Measurements from ENCODE around the gene SPATS2L.

SPATS2L gene

GRCh38 chr2:200428961-200429665, 122.6 kb downstream of the SPATS2L start:
- TF ChIP-seq EZH2phosphoT487 (IDR thresholded peaks at IDR 0.05; ENCODE audit: borderline replicate concordance) (no peak), CTCF (conservative IDR thresholded peaks at IDR 0.05; ENCODE audit: low read length) (no peak)
- H3K9ac ChIP-seq (ENCODE audit: low read depth, low read length, poor library complexity, severe bottlenecking): no peak overlapping the region
- H3K9me2 ChIP-seq (replicated peaks; ENCODE audit: low read depth, low read length): no peaks in the 10 kb centered on the region
- no peaks in the 10 kb centered on the region for H3K27me3 ChIP-seq (ENCODE audit: insufficient read depth, low read length, poor library complexity, severe bottlenecking)
- no peak overlapping the region for H3K4me2 ChIP-seq (ENCODE audit: low read depth, low read length, poor library complexity, severe bottlenecking)
- no peak overlapping the region for H3K4me3 ChIP-seq (ENCODE audit: low read length, poor library complexity, severe bottlenecking)
- no peaks in the 10 kb centered on the region for H3K9me3 ChIP-seq (ENCODE audit: insufficient read depth, low read depth, low read length)
- no peaks in the 10 kb centered on the region for H3K36me3 ChIP-seq (ENCODE audit: insufficient read depth, low read length)
- H3K79me2 ChIP-seq (ENCODE audit: insufficient read depth, low read length): no peaks in the 10 kb centered on the region
- no peak overlapping the region for H2AFZ ChIP-seq (ENCODE audit: low read length)
- H4K20me1 ChIP-seq (ENCODE audit: insufficient read depth, low read length, poor library complexity, severe bottlenecking): no peaks in the 10 kb centered on the region
- H3K4me1 ChIP-seq (ENCODE audit: insufficient read depth, low read length, poor library complexity, severe bottlenecking): peaks cover 15% of the 10 kb centered on the region
- no peaks in the 10 kb centered on the region for H3F3A ChIP-seq (ENCODE audit: low read depth)

- no peaks in the 10 kb centered on the region for H3K79me2 ChIP-seq (ENCODE audit: insufficient read depth, low read length)
- TF ChIP-seq EZH2phosphoT487 (IDR thresholded peaks at IDR 0.05; ENCODE audit: borderline replicate concordance) (no peak), CTCF (conservative IDR thresholded peaks at IDR 0.05; ENCODE audit: low read length) (no peak)
- H3K9me2 ChIP-seq (replicated peaks; ENCODE audit: low read depth, low read length): no peaks in the 10 kb centered on the region
- no peak overlapping the region for H3K4me3 ChIP-seq (ENCODE audit: low read length, poor library complexity, severe bottlenecking)
- H4K20me1 ChIP-seq (ENCODE audit: insufficient read depth, low read length, poor library complexity, severe bottlenecking): no peaks in the 10 kb centered on the region
- H3K4me1 ChIP-seq (ENCODE audit: insufficient read depth, low read length, poor library complexity, severe bottlenecking): peaks cover 15% of the 10 kb centered on the region
- no peak overlapping the region for H2AFZ ChIP-seq (ENCODE audit: low read length)
- no peaks in the 10 kb centered on the region for H3F3A ChIP-seq (ENCODE audit: low read depth)
- H3K9ac ChIP-seq (ENCODE audit: low read depth, low read length, poor library complexity, severe bottlenecking): no peak overlapping the region
- no peaks in the 10 kb centered on the region for H3K36me3 ChIP-seq (ENCODE audit: insufficient read depth, low read length)
- no peak overlapping the region for H3K4me2 ChIP-seq (ENCODE audit: low read depth, low read length, poor library complexity, severe bottlenecking)
- no peaks in the 10 kb centered on the region for H3K27me3 ChIP-seq (ENCODE audit: insufficient read depth, low read length, poor library complexity, severe bottlenecking)
- no peaks in the 10 kb centered on the region for H3K9me3 ChIP-seq (ENCODE audit: insufficient read depth, low read depth, low read length)
Measured at GRCh38 chr2:200430017-200430416, 123.5 kb downstream of the SPATS2L start.

- Histone ChIP-seq H3K79me2 (ENCODE audit: insufficient read depth, low read length) (no peaks in the 10 kb centered on the region), H3F3A (ENCODE audit: low read depth) (no peaks in the 10 kb centered on the region), H3K4me2 (ENCODE audit: low read depth, low read length, poor library complexity, severe bottlenecking) (no peak overlapping the region), H3K9me3 (ENCODE audit: insufficient read depth, low read depth, low read length) (no peaks in the 10 kb centered on the region), H3K4me3 (ENCODE audit: low read length, poor library complexity, severe bottlenecking) (no peak overlapping the region), H2AFZ (ENCODE audit: low read length) (no peak overlapping the region), H4K20me1 (ENCODE audit: insufficient read depth, low read length, poor library complexity, severe bottlenecking) (no peaks in the 10 kb centered on the region), H3K4me1 (ENCODE audit: insufficient read depth, low read length, poor library complexity, severe bottlenecking) (no peaks in the 10 kb centered on the region), H3K36me3 (ENCODE audit: insufficient read depth, low read length) (no peaks in the 10 kb centered on the region), H3K9me2 (replicated peaks; ENCODE audit: low read depth, low read length) (no peaks in the 10 kb centered on the region), H3K9ac (ENCODE audit: low read depth, low read length, poor library complexity, severe bottlenecking) (no peak overlapping the region), H3K27me3 (ENCODE audit: insufficient read depth, low read length, poor library complexity, severe bottlenecking) (no peaks in the 10 kb centered on the region)
- TF ChIP-seq CTCF (conservative IDR thresholded peaks at IDR 0.05; ENCODE audit: low read length): no peak
- no peak for TF ChIP-seq EZH2phosphoT487 (IDR thresholded peaks at IDR 0.05; ENCODE audit: borderline replicate concordance)
Measured at GRCh38 chr2:200431996-200432705, 125.7 kb downstream of the SPATS2L start.

Measured in Loucy (cell line).